ENCODE measurements around the gene SLC38A9. TPM values are rescaled to one million over a fixed set of nuclear protein-coding genes. Genes with fewer than 3 reads are reported as not detected.

Gene SLC38A9
- total RNA-seq, 1 experiment from 2014 or later: 27.0 TPM

DNA sequence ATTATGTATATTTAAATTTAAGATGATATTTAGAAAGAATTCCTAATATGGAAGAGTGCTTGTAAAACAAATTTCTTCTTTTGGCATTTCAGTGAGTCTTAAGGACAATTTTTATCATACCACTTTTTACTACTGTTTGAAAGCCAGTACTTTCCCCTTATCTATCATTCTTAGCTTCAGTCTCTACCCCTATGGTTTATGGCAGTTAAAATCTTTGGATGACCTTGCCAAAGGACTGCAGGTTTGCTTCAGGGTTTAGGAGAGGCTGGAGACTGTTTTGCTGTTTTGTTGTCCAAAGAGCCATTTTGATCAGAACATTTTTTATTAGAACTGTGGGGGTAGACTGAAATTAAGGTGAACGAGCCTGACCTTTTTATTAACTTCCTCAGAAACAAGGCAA is 30.8 kb downstream of the SLC38A9 start (continued):
- TF ChIP-seq HMGA2 (CRISPR knock-in tag; IDR thresholded peaks at IDR 0.05) (no peak), ZNF396 (CRISPR knock-in tag; IDR thresholded peaks at IDR 0.05; ENCODE audit: borderline replicate concordance) (no peak), ZNF263 (CRISPR knock-in tag; IDR thresholded peaks at IDR 0.05; ENCODE audit: low read depth) (no peak)

DNA sequence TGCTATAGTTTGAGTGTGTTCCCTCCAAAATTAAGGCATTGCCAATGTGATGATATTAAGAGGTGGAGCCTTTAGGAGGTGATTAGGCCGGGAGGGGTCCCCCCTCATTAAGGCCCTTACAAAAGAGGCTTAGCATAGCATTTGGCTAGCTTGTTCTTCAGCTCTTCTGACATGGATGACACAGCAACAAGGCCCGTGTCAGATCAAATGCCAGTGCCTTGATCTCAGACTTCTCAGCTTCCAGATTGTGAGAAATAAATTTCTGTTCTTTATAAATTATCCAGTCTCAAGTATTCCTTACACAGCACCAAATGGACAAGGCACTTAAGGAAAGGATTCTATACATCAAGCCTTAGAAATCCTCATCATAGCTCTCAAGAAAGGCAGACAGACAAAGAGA is 31.8 kb downstream of the SLC38A9 start:
- POLR2A ChIA-PET: no interaction called here
- Mint-ChIP-seq H3K9me3 (no peaks in the 10 kb centered on the region), H3K4me3 (no peak overlapping the region), H3K36me3 (no peaks in the 10 kb centered on the region), H3K27me3 (ENCODE audit: low read depth) (no peaks in the 10 kb centered on the region), H3K27ac (peak overlapping the region; percentile 21; the same call in 1 of the 2 replicates), H3K4me1 (peaks cover 6% of the 10 kb centered on the region)
- ATAC-seq (no peak), DNase-seq (ENCODE audit: low spot score) (no peak)
- CTCF ChIA-PET: interaction anchor here (1.2 kb wide), 1 partner anchor 12 kb away, joined by 3 read pairs; no protein-coding TSS in a partner anchor
- TF ChIP-seq, protein P1, sequence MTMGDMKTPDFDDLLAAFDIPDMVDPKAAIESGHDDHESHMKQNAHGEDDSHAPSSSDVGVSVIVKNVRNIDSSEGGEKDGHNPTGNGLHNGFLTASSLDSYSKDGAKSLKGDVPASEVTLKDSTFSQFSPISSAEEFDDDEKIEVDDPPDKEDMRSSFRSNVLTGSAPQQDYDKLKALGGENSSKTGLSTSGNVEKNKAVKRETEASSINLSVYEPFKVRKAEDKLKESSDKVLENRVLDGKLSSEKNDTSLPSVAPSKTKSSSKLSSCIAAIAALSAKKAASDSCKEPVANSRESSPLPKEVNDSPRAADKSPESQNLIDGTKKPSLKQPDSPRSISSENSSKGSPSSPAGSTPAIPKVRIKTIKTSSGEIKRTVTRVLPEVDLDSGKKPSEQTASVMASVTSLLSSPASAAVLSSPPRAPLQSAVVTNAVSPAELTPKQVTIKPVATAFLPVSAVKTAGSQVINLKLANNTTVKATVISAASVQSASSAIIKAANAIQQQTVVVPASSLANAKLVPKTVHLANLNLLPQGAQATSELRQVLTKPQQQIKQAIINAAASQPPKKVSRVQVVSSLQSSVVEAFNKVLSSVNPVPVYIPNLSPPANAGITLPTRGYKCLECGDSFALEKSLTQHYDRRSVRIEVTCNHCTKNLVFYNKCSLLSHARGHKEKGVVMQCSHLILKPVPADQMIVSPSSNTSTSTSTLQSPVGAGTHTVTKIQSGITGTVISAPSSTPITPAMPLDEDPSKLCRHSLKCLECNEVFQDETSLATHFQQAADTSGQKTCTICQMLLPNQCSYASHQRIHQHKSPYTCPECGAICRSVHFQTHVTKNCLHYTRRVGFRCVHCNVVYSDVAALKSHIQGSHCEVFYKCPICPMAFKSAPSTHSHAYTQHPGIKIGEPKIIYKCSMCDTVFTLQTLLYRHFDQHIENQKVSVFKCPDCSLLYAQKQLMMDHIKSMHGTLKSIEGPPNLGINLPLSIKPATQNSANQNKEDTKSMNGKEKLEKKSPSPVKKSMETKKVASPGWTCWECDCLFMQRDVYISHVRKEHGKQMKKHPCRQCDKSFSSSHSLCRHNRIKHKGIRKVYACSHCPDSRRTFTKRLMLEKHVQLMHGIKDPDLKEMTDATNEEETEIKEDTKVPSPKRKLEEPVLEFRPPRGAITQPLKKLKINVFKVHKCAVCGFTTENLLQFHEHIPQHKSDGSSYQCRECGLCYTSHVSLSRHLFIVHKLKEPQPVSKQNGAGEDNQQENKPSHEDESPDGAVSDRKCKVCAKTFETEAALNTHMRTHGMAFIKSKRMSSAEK (CRISPR knock-in tag; IDR thresholded peaks at IDR 0.05; ENCODE audit: borderline replicate concordance): no peak
- TF ChIP-seq, protein P2, sequence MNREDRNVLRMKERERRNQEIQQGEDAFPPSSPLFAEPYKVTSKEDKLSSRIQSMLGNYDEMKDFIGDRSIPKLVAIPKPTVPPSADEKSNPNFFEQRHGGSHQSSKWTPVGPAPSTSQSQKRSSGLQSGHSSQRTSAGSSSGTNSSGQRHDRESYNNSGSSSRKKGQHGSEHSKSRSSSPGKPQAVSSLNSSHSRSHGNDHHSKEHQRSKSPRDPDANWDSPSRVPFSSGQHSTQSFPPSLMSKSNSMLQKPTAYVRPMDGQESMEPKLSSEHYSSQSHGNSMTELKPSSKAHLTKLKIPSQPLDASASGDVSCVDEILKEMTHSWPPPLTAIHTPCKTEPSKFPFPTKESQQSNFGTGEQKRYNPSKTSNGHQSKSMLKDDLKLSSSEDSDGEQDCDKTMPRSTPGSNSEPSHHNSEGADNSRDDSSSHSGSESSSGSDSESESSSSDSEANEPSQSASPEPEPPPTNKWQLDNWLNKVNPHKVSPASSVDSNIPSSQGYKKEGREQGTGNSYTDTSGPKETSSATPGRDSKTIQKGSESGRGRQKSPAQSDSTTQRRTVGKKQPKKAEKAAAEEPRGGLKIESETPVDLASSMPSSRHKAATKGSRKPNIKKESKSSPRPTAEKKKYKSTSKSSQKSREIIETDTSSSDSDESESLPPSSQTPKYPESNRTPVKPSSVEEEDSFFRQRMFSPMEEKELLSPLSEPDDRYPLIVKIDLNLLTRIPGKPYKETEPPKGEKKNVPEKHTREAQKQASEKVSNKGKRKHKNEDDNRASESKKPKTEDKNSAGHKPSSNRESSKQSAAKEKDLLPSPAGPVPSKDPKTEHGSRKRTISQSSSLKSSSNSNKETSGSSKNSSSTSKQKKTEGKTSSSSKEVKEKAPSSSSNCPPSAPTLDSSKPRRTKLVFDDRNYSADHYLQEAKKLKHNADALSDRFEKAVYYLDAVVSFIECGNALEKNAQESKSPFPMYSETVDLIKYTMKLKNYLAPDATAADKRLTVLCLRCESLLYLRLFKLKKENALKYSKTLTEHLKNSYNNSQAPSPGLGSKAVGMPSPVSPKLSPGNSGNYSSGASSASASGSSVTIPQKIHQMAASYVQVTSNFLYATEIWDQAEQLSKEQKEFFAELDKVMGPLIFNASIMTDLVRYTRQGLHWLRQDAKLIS (CRISPR knock-in tag; IDR thresholded peaks at IDR 0.05; ENCODE audit: borderline replicate concordance): no peak
- TF ChIP-seq, protein P3, sequence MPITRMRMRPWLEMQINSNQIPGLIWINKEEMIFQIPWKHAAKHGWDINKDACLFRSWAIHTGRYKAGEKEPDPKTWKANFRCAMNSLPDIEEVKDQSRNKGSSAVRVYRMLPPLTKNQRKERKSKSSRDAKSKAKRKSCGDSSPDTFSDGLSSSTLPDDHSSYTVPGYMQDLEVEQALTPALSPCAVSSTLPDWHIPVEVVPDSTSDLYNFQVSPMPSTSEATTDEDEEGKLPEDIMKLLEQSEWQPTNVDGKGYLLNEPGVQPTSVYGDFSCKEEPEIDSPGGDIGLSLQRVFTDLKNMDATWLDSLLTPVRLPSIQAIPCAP (CRISPR knock-in tag; IDR thresholded peaks at IDR 0.05): no peak
- TF ChIP-seq IRF2 (CRISPR knock-in tag; IDR thresholded peaks at IDR 0.05; ENCODE audit: borderline replicate concordance, low read depth): no peak
- TF ChIP-seq GRHL2 (CRISPR knock-in tag; IDR thresholded peaks at IDR 0.05; ENCODE audit: insufficient replicate concordance, severe bottlenecking): no peak
- TF ChIP-seq, protein P4, sequence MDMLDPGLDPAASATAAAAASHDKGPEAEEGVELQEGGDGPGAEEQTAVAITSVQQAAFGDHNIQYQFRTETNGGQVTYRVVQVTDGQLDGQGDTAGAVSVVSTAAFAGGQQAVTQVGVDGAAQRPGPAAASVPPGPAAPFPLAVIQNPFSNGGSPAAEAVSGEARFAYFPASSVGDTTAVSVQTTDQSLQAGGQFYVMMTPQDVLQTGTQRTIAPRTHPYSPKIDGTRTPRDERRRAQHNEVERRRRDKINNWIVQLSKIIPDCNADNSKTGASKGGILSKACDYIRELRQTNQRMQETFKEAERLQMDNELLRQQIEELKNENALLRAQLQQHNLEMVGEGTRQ (CRISPR knock-in tag; IDR thresholded peaks at IDR 0.05): no peak
- no peak for TF ChIP-seq NFE2L1 (CRISPR knock-in tag; IDR thresholded peaks at IDR 0.05)

DNA sequence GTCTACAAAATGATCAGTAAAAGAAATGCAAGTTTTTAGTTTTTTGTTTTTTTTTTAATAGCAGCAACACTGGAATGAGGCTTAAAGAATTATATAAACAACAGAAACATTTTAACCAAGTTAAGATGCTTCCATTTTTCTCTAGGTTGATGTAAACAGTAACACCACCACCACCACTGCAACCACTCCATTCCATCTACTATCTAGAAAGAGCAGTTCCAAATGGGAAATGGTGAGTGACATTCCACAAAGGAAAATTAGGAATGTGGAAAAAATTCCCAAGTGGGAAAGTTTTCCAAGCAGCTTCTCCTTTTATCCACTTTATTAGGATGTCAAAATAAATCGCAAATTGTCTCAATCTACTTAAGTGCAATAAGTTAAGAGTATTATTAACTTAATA is 32.6 kb downstream of the SLC38A9 start:
- H3K27me3 Mint-ChIP-seq (ENCODE audit: low read depth): no peaks in the 10 kb centered on the region
- peaks cover 6% of the 10 kb centered on the region for H3K4me1 Mint-ChIP-seq
- H3K27ac Mint-ChIP-seq: no peak overlapping the region
- TF ChIP-seq, protein P5, sequence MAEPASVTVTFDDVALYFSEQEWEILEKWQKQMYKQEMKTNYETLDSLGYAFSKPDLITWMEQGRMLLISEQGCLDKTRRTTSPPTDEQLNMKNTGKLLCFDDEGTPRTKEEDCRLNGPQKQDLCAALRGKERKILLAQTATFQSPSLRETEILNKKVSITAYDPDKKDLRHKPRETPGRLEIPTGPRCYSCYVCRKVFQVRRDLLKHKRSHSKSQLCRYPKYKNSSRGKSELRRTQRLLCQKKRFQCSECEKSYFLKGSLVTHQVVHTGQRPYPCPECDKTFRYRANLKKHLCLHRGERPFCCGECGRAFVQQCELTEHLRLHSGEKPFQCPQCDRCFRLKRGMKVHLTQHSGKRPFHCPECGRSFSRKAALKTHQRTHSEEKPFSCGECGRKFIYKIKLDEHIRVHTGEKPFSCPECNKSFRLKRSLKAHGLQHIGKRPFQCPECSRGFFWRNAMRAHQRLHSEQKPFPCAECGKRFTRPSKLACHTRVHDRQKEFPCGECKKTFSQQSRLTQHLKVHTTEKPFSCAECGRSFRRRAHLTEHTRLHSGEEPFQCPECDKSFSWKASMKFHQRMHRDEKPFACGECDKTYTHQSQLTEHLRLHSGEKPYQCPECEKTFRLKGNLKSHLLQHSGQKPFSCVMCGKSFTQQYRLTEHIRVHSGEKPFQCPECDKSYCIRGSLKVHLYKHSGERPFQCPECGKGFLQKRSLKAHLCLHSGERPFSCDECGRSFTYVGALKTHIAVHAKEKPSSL (CRISPR knock-in tag; conservative IDR thresholded peaks at IDR 0.05): no peak
- ChIA-PET CTCF (no interaction called here), POLR2A (no interaction called here)
- H3K4me3 Mint-ChIP-seq: no peak overlapping the region
- DNase-seq (ENCODE audit: low spot score) (no peak), ATAC-seq (no peak)
- no peaks in the 10 kb centered on the region for H3K9me3 Mint-ChIP-seq
- H3K36me3 Mint-ChIP-seq: no peaks in the 10 kb centered on the region

Data from WTC11 (cell line).